ENCODE data around the gene R3HDM2. TPM values are rescaled to one million over a fixed set of nuclear protein-coding genes. Genes with fewer than 3 reads are reported as not detected.
A peak's percentile ranks its signal among the peaks of the same experiment; 100 is the strongest.

R3HDM2 gene
- total RNA-seq, 1 donor from 2014 or later, result 19.2 TPM

- Mint-ChIP-seq H3K36me3 (ENCODE audit: low read depth, unreplicated experiment) (peaks cover 14% of the 10 kb centered on the region), H3K9me3 (ENCODE audit: unreplicated experiment) (no peaks in the 10 kb centered on the region), H3K4me1 (ENCODE audit: low read depth, unreplicated experiment) (peaks cover 38% of the 10 kb centered on the region), H3K27ac (ENCODE audit: unreplicated experiment) (peak overlapping the region; percentile 95), H3K4me3 (ENCODE audit: unreplicated experiment) (peak overlapping the region; percentile 87), H3K27me3 (ENCODE audit: low read depth, unreplicated experiment) (peaks cover 28% of the 10 kb centered on the region)
- H3K27ac ChIP-seq (ENCODE audit: low read depth, low read length), result no peak overlapping the region
- H4K20me1 ChIP-seq (ENCODE audit: insufficient read depth, low read length), result peaks cover 42% of the 10 kb centered on the region
- H2AFZ ChIP-seq (ENCODE audit: low read depth, low read length), result peak overlapping the region; percentile 69
- peaks cover 34% of the 10 kb centered on the region for H3K4me1 ChIP-seq (ENCODE audit: insufficient read depth, low read length)
- peak overlapping the region; percentile 64 for H3K4me3 ChIP-seq (ENCODE audit: insufficient read depth, low read depth, low read length)
- H3K9ac ChIP-seq (ENCODE audit: low read length), result peak overlapping the region; percentile 70
- H3K36me3 ChIP-seq (ENCODE audit: insufficient read depth, low read length), result no peaks in the 10 kb centered on the region
- peak; percentile 38 for DNase-seq (ENCODE audit: low read depth)
- H3K79me2 ChIP-seq (ENCODE audit: insufficient read depth, low read length), result no peaks in the 10 kb centered on the region
- peak; percentile 94 for TF ChIP-seq CTCF (IDR thresholded peaks at IDR 0.05; ENCODE audit: insufficient read depth, low read depth, low read length)
- TF ChIP-seq EZH2 (IDR thresholded peaks at IDR 0.05; ENCODE audit: insufficient read depth, low read length), result peak; percentile 40
- no peak for FAIRE-seq
- peaks cover 32% of the 10 kb centered on the region for H3K27me3 ChIP-seq (ENCODE audit: insufficient read depth, low read length)
- H3K9me3 ChIP-seq (ENCODE audit: insufficient read depth, low read depth, low read length), result no peaks in the 10 kb centered on the region
- peak overlapping the region; percentile 94 for H3K4me2 ChIP-seq (ENCODE audit: low read length)
Observed at GRCh38 chr12:57238854-57239554, 191.8 kb downstream of the R3HDM2 start.

- Histone ChIP-seq H4K20me1 (ENCODE audit: insufficient read depth, low read length) (peaks cover 51% of the 10 kb centered on the region), H3K4me1 (ENCODE audit: insufficient read depth, low read length) (peaks cover 38% of the 10 kb centered on the region), H3K4me3 (ENCODE audit: insufficient read depth, low read depth, low read length) (peak overlapping the region; percentile 29), H3K9ac (ENCODE audit: low read length) (peak overlapping the region; percentile 17), H2AFZ (ENCODE audit: low read depth, low read length) (peak overlapping the region; percentile 69), H3K36me3 (ENCODE audit: insufficient read depth, low read length) (peaks cover 7% of the 10 kb centered on the region), H3K27ac (ENCODE audit: low read depth, low read length) (no peak overlapping the region), H3K9me3 (ENCODE audit: insufficient read depth, low read depth, low read length) (no peaks in the 10 kb centered on the region), H3K79me2 (ENCODE audit: insufficient read depth, low read length) (peaks cover under 1% of the 10 kb centered on the region), H3K4me2 (ENCODE audit: low read length) (peak overlapping the region; percentile 94), H3K27me3 (ENCODE audit: insufficient read depth, low read length) (peaks cover 32% of the 10 kb centered on the region)
- H3K4me1 Mint-ChIP-seq (ENCODE audit: low read depth, unreplicated experiment), result peaks cover 37% of the 10 kb centered on the region
- FAIRE-seq (no peak), DNase-seq (ENCODE audit: low read depth) (no peak)
- no peak for TF ChIP-seq EZH2 (IDR thresholded peaks at IDR 0.05; ENCODE audit: insufficient read depth, low read length)
- no peak for TF ChIP-seq CTCF (IDR thresholded peaks at IDR 0.05; ENCODE audit: insufficient read depth, low read depth, low read length)
- H3K4me3 Mint-ChIP-seq (ENCODE audit: unreplicated experiment), result peak overlapping the region; percentile 87
- H3K27ac Mint-ChIP-seq (ENCODE audit: unreplicated experiment), result peak overlapping the region; percentile 95
- no peaks in the 10 kb centered on the region for H3K9me3 Mint-ChIP-seq (ENCODE audit: unreplicated experiment)
- H3K27me3 Mint-ChIP-seq (ENCODE audit: low read depth, unreplicated experiment), result peaks cover 27% of the 10 kb centered on the region
- peaks cover 22% of the 10 kb centered on the region for H3K36me3 Mint-ChIP-seq (ENCODE audit: low read depth, unreplicated experiment)
Observed at GRCh38 chr12:57237932-57238853, 192.7 kb downstream of the R3HDM2 start.

All from astrocyte (in vitro differentiated cells and primary cell).